ENCODE measurements around the gene PPP1R1C. TPM values are rescaled to one million over a fixed set of nuclear protein-coding genes. Genes with fewer than 3 reads are reported as not detected.

The PPP1R1C gene
- total RNA-seq, 2 experiments from 2014 or later, result not detected

DNA sequence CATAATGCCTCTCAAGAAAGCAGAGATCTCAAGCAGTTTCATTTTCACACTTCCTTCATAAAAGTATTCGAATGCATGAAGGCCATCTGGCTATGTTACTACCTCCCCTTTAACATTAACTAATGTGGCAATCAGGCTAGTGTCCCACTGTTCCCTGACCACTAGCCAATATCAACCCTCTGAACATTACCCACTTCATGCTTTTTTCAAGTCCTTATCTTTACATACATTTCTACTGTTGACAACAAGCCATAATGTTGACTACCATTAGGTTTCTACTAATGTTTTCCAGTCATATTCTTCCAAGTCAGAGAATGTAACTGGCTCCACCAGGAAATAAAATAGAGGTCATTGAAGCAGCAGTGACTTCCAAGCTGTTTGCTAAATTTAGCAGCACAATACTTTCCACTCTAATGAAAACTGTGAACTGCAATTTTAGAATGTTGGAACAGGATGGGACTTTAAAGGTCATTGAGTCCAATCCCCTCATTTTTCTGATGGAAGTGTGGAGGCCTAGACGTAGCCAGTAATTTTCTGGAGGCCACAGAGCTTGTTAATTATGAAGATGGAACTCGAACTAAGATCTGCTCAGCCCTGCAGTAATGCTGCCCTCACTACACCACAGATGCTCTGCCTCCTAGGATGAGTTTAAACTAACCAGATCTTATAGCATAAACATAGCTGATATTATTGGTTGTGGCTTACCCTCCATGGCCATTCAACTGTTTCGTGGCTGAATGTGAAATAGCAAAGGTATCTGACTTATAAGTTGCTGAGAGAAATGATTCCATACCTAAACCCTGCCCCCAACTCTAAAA is 630 bp upstream of the PPP1R1C start:
- intact Hi-C loops (cut with micrococcal nuclease; ENCODE audit: unreplicated experiment), result no loop called here
- CTCF ChIA-PET (ENCODE audit: unreplicated experiment), result no interaction called here
- no peaks in the 10 kb centered on the region for H3K4me1 ChIP-seq (ENCODE audit: insufficient read depth, low read length, poor library complexity, severe bottlenecking)
- no peaks in the 10 kb centered on the region for H3K9me2 ChIP-seq (ENCODE audit: insufficient read depth, low read length)
- no peak overlapping the region for H3K4me2 ChIP-seq (ENCODE audit: low read length)
- no peak overlapping the region for H3K4me3 ChIP-seq (ENCODE audit: low read depth, low read length, poor library complexity, severe bottlenecking)
- H3K27ac ChIP-seq (ENCODE audit: low read depth, low read length, poor library complexity, severe bottlenecking), result no peak overlapping the region
- H3K9me3 ChIP-seq (ENCODE audit: low read length), result no peaks in the 10 kb centered on the region
- TF ChIP-seq, protein P1, sequence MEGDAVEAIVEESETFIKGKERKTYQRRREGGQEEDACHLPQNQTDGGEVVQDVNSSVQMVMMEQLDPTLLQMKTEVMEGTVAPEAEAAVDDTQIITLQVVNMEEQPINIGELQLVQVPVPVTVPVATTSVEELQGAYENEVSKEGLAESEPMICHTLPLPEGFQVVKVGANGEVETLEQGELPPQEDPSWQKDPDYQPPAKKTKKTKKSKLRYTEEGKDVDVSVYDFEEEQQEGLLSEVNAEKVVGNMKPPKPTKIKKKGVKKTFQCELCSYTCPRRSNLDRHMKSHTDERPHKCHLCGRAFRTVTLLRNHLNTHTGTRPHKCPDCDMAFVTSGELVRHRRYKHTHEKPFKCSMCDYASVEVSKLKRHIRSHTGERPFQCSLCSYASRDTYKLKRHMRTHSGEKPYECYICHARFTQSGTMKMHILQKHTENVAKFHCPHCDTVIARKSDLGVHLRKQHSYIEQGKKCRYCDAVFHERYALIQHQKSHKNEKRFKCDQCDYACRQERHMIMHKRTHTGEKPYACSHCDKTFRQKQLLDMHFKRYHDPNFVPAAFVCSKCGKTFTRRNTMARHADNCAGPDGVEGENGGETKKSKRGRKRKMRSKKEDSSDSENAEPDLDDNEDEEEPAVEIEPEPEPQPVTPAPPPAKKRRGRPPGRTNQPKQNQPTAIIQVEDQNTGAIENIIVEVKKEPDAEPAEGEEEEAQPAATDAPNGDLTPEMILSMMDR (conservative IDR thresholded peaks at IDR 0.05; ENCODE audit: low read length), result no peak
- no peak for TF ChIP-seq EZH2phosphoT487 (IDR thresholded peaks at IDR 0.05; ENCODE audit: borderline replicate concordance, low read depth, low read length)
- H4K20me1 ChIP-seq (ENCODE audit: insufficient read depth, low read length), result no peaks in the 10 kb centered on the region
- H3K36me3 ChIP-seq (ENCODE audit: insufficient read depth, low read length), result no peaks in the 10 kb centered on the region
- POLR2A ChIA-PET, result interaction anchor here (1.1 kb wide), 1 partner anchor 9 kb away, joined by 3 read pairs; no protein-coding TSS in a partner anchor
- H3K79me2 ChIP-seq (ENCODE audit: insufficient read depth, low read depth, low read length), result no peaks in the 10 kb centered on the region
- BruUV-seq (replicated peaks), result no TSS peak
- no peak overlapping the region for H2AFZ ChIP-seq (ENCODE audit: low read length)
- no peak for DNase-seq (ENCODE audit: low spot score)

- Histone ChIP-seq H3K9me2 (ENCODE audit: insufficient read depth, low read length) (no peaks in the 10 kb centered on the region), H3K9me3 (ENCODE audit: low read length) (no peaks in the 10 kb centered on the region), H3K4me1 (ENCODE audit: insufficient read depth, low read length, poor library complexity, severe bottlenecking) (peaks cover 16% of the 10 kb centered on the region), H2AFZ (ENCODE audit: low read length) (no peak overlapping the region), H3K27ac (ENCODE audit: low read depth, low read length, poor library complexity, severe bottlenecking) (no peak overlapping the region), H4K20me1 (ENCODE audit: insufficient read depth, low read length) (no peaks in the 10 kb centered on the region), H3K79me2 (ENCODE audit: insufficient read depth, low read depth, low read length) (no peaks in the 10 kb centered on the region), H3K4me3 (ENCODE audit: low read depth, low read length, poor library complexity, severe bottlenecking) (no peak overlapping the region), H3K36me3 (ENCODE audit: insufficient read depth, low read length) (no peaks in the 10 kb centered on the region), H3K4me2 (ENCODE audit: low read length) (no peak overlapping the region)
- TF ChIP-seq EZH2phosphoT487 (IDR thresholded peaks at IDR 0.05; ENCODE audit: borderline replicate concordance, low read depth, low read length), result no peak
- TF ChIP-seq, protein P1 (conservative IDR thresholded peaks at IDR 0.05; ENCODE audit: low read length), result no peak
- DNase-seq (ENCODE audit: low spot score), result no peak
- intact Hi-C loops (cut with micrococcal nuclease; ENCODE audit: unreplicated experiment), result no loop called here
- ChIA-PET CTCF (ENCODE audit: unreplicated experiment) (no interaction called here), POLR2A (interaction anchor here (0.8 to 1.2 kb wide), 3 partner anchors 11 to 12 kb away, joined by 3 to 5 read pairs (median 3); no protein-coding TSS in a partner anchor)
- no TSS peak for BruUV-seq (replicated peaks)
Observed at GRCh38 chr2:181988154-181988924, 2.7 kb downstream of the PPP1R1C start.
